ENCODE results near the gene ABR.
"Not testable (repeated sequence)": the region's sequence is repeated elsewhere in the genome, so short reads cannot be mapped to it uniquely, and the experiment has no call there.

ABR gene

DNA sequence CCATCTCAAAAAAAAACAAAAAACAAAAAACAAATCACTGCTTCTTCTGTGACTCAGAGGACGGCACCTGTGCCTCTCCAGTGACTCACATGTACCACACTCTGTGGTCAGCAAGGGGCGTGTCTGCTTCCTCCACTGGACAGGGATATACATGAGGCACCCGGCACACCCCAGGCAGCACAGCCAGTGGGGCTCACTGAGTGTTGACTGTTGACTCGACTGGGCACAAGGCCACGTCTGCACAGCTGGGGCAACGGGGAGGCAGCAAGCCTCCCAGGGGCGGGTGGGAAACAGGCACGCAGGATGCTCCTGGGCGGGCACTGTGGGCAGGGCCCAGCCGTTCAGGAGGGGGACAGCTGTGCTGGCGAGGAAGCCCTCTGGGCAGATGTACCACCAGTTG, 118.8 kb downstream of the ABR start:
- DNase-seq = peak; percentile 19

DNA sequence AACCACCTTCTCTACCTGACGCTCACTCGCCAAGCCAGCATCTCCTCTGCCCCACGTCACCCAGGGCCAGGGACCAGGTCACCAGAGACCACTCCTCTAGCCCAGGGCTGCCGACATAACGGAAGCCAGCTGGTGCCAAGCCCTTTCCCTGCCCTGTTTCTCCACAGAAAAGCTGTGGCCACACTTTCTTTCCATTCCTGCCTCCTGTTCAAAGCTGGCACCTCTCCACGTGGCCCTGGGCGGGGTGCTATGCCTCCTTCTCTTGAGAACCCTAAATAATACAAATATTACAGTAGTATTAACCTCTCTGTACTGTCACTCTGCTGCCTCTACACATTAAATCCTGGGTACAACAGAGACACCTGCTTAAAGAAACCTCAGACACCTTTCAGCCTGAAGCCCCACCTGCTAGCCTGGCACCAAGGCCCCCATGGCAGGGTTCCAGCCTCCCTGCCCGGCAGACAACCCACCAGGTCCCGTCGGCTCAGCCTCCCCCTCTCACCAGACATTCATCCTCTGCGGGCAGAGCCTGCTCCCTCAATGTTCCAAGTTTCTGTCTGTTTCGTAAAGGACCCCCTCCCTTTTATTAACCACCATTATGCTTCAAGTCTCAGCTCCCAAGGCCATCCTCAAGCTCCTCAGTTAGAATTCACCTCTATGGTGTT, 120.5 kb downstream of the ABR start:
- no peak for DNase-seq

DNA sequence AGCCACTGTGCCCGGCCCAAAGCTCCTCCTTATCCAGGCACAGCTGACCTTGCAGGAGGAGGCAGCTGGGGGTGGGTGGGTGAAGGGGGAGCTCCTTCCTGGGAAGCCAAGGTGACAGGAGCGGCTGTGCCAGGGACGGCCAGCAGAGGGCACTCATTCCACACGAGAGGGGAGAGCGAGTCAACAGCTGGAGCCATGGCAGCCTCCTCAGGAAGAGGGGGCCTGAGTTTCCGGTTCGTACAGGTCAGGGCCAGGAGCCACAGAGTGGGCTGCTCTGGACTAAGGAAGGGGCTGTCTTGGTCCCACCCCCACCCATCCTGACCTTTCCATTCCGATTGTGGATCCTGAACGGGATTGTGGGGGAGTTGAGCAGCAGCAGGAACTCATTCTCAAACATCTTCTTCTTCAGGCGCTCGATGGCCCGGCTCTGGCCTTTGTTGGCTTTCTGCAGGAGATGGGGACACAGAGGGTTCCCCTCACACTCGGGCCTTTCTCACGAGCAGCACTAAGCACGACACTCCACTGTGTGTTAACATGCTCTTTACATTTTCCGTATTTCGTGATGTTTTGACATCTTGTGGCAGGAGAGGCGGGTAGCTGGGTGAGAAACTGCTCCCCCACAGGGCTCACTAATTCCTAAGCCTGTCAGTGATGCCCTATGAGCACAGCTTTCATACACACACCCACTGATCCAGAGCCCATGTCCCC, 121.2 kb downstream of the ABR start:
- peak; percentile 59 for DNase-seq

DNA sequence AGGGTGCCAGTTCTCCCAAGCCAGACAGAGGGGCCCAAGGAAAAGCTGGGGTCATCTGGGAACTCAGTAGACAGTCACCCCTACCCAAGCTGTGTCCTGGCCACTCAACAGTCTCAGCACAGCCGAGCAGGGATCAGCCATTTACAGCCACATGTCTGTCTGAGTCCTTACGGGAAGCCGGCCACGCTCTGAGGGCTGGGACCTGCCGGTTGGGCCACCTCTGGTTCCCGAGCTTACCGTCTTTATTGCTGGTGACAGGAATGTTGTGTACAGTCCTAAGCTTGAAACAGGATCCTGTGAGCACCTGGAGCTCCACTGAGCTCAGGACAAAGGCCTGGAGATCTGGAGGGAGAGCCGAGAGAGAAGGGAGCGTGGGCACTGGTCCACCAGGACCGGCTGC, 123.0 kb downstream of the ABR start:
- DNase-seq = no peak

- peak; percentile 43 for DNase-seq
These were observed 123.8 kb downstream of the ABR start for GRCh38 chr17:1055751-1056645.

DNA sequence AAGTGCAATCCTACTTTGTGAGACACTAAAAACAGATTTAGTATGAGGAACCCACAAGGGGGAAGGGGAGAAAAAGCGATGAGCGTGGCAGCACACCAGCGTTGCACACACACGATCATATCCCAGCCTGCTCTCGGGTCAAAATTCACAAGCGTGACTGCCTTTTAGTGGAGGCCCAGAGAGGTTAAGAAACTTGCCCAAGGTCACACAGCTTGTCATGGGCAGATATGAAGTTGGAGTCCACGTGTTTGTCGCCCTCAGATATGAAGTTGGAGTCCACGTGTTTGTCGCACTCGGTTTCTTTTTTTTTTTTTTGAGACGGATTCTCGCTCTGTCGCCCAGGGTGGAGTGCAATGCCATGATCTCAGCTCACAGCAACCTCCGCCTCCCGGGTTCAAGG, 124.5 kb downstream of the ABR start:
- no peak for DNase-seq

DNA sequence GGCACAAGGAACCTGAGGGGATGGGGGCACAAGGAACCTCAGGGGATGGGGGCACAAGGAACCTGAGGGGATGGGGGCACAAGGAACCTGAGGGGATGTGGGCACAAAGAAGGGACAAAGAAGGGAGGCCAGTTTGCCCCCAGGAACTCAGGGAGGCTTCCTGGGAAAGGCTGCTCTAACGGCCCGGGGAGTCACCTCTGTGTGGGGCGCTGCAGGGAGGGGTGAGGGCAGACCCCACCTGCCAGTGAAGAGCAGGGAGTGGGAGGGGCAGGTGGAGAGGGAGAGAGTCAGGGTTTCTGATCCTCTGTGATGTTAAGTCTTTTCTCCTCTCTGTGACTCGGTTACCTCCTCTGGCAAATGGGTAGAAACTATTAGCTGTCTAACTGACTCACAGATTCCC, 125.1 kb downstream of the ABR start:
- no peak for DNase-seq

DNA sequence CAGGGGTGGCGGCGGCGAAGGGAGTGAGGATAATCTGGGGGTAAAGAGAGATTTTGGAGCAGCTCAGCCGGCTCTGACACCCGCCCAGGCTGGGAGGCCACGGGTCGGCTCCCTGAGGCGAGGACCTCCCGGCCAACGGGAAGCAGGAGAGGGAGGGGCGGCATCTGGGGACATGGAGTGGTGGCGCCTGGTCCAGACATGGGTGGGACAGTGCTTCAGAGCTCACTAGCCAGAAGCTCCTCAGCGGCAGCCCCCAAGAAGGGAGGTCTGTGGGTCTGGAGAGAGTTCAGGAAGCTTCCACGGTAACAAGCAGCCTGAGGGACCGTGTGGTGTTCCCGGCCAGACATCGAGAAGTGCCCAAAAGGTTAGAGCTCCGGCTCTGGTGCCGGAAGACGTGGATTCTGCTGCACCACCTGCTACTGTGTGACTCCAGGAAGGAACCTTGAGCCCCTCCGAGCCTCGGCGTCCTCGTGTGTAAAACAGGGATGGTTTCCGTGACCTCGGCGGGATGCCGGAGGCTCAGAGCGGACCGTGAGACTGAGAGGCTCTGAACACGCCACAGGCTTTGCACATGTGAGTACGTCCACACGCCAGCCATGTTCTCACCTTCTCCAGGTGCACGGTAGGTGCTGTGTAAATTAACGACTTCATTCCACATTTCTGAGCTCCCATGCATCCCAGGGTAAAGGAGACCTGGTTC, 126.0 kb downstream of the ABR start:
- DNase-seq = no peak

GRCh38 chr17:1050996-1051925, 128.5 kb downstream of the ABR start:
- DNase-seq = no peak

DNA sequence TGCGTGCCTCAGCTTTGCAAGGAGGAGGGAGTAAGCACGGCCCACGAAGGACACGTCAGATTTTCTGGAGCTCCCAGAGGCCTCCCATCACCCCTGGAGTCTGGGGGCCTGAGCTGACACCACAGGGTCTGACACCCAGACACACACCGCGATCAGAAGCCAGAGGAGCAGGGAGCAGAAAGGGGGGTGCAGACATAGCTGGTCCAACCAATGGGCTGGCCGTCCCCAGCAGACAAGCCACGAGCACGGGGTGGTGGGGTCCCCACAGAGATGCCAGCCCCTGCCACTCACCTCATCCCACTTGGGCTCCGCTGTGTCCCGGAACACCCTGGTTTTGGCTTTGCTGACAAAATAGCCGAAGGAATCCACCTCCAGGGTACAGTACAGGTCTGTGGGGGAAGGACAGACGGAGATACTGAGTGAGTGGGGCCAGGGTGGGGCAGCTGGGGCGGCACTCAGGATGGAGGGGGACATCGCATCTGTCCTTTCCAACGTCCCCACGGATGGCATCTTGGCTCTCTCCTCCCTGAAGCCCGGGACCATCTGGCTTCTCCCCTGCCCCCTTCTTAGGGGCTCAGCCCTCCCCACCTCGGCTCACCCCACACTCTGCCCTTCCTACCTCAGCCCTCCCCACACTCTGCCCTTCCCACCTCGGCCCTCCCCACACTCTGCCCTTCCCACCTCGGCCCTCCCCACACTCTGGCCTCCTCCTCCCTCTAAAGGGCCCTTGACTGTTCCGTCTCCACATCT, 129.4 kb downstream of the ABR start:
- no peak for DNase-seq

GRCh38 chr17:1049446-1050225, 130.1 kb downstream of the ABR start:
- no peak for DNase-seq

GRCh38 chr17:1048516-1049115, 131.2 kb downstream of the ABR start:
- DNase-seq = not testable (repeated sequence)

GRCh38 chr17:1047879-1048470, 131.8 kb downstream of the ABR start:
- DNase-seq = no peak

GRCh38 chr17:1047177-1047878, 132.5 kb downstream of the ABR start:
- no peak for DNase-seq

DNA sequence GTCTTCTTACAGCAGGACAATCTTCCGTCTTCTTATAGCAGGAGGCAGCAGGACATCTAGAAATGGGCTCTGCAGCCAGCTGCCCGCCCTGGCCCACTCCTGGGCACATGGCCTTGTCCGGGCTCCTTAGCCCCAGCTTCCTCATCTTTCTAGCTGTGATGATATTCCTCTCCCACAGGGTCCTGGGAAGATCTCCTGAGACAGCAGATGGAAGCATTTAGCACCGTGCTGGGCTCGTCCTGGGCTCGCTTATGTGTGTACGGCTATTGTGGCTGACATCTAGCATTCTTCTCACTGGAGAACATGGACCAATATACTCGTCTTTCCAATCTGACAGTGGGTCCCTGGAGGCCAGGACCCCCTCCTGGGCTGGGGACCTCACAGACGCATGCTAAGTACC, 134.3 kb downstream of the ABR start:
- DNase-seq = no peak

DNA sequence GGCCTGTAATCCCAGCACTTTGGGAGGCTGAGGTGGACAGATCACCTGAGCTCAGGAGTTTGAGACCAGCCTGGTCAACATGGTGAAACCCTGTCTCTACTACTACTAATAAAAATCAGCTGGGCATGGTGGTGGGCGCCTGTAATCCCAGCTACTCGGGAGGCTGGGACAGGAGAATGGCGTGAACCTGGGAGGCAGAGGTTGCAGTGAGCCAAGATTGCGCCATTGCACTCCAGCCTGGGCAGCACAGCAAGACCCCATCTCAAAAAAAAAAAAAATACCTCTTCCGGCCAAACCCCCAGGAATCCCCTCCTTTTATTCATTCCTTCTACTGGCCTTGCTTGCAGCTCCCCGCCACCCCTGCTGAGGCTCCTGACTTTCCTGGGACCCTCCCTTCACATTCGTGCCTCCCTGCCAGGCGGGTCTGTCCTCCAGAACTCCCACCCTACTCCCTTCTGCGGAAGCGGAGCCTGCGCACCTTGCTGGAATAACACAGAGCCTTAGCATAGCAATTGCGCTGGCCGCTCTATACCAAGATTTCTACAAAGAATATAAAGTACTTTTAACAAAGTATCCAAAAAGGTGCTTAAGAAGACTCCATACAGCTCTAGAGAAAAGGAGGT, 135.3 kb downstream of the ABR start:
- not testable (repeated sequence) for DNase-seq

- no peak for DNase-seq
These were observed 136.1 kb downstream of the ABR start for GRCh38 chr17:1043601-1044251.

DNA sequence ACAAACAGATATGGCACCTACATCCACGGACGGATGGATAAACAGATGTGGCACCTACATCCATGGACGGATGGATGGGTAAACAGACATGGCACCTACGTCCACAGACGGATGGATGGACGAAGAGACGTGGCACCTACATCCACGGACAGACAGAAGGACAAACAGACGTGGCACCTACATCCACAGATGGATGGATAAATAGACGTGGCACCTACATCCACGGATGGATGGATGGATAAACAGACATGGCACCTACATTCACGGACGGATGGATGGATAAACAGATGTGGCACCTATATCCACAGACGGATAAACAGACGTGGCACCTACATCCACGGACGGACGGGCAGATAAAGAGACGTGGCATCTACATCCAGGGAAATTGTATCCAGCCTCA, 137.3 kb downstream of the ABR start:
- no peak for DNase-seq
